GM18868 (cell line): ENCODE results near the gene TCEA2.
A peak's percentile ranks its signal among the peaks of the same experiment; 100 is the strongest.
"Not testable (repeated sequence)": the region's sequence is repeated elsewhere in the genome, so short reads cannot be mapped to it uniquely, and the experiment has no call there.

Experiments used
- ATAC-seq: cut with Tn5 transposase; IDR thresholded peaks from one replicate; pipeline ENCODE4 v1.9.1; 2021; ENCODE audit warnings: mild to moderate bottlenecking, moderate library complexity; ENCODE audit not compliant: unreplicated experiment

TCEA2 gene

GRCh38 chr20:64076061-64076997 lies 13.3 kb downstream of the TCEA2 start:
- no peak for ATAC-seq

DNA sequence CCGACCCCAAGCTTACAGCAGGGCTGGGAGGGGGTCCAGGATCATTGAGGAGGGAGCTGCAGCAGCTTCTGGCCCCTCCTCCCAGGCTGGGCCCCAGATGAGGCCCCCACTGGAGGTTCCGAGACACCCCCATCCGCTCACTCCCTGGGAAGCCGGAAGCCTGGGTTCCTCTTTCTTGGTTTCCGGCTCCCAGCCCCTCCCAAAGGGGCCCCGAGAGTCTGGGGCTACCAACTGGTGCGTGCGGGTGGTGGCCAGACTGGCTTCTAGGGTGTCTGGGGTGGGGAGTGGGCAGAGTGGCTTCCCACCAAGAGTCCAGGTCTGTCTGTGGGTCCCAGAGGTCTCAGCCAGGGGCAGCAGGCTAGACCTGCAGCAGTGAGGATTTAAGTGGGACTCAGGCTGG lies 14.1 kb downstream of the TCEA2 start:
- no peak for ATAC-seq

DNA sequence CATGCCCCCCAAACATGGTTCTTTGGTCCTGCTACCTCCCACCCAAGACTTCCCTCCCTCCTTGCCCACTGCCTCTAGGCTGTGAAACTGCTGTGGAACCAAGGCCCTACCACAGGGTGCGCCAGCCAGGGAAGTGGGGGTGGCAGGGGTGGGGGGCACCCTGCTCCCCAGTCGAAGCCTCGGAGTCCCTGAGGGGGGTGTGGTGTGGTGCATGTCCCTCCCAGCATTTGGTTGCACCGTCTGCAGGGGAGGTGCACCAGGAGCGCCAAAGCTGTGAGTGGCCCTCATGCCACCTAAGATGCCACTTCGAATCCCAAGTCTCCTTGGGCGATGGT lies 14.5 kb downstream of the TCEA2 start:
- no peak for ATAC-seq

DNA sequence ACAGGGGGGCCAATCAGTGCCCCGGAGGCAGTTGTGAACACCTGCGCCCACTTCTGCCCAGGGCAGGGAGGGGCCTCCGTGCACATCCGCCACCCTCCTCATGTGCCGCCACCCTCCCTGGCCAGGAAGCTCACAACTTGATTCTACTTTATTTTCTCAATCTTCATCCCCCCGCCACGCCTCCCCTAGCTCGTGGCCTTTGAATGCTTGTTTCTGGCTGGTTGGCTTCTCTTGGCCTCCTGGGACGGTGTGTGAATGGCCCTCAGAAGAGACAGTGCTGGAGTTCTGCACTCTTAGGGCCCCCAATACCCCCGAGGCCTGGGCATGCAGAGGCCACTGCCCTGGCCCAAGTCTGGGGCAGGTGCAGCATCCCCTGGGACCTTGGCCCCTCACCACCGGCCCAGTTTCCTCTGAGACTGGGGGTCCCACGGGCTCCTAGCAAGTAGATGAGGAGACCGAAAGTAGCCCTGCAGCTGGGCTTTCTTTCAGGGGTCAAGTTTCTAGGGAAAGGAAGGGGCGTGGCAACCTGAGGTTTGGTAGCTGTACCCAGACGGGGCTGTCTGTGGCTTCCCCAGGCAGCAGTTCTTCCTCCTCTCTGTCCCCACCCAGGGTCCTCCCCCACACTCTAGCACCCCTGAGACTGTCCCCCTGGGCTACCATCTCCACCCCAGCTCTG lies 15.0 kb downstream of the TCEA2 start:
- ATAC-seq, result no peak

- no peak for ATAC-seq
These were observed 15.9 kb downstream of the TCEA2 start for GRCh38 chr20:64078934-64079272.

- peak; percentile 39 for ATAC-seq
These were observed 16.4 kb downstream of the TCEA2 start, which contains the start of gene RGS19 for GRCh38 chr20:64079273-64080012. TSS of gene RGS19 (minus strand) at chr20:64079518. CDS start at chr20:64076886, 2,632 bp downstream.

GRCh38 chr20:64080013-64080812 lies 17.2 kb downstream of the TCEA2 start, which contains the start of gene OPRL1:
TSS of gene OPRL1 (plus strand) at chr20:64080082. CDS start at chr20:64092721, 12,639 bp downstream.
- peak; percentile 4 for ATAC-seq

DNA sequence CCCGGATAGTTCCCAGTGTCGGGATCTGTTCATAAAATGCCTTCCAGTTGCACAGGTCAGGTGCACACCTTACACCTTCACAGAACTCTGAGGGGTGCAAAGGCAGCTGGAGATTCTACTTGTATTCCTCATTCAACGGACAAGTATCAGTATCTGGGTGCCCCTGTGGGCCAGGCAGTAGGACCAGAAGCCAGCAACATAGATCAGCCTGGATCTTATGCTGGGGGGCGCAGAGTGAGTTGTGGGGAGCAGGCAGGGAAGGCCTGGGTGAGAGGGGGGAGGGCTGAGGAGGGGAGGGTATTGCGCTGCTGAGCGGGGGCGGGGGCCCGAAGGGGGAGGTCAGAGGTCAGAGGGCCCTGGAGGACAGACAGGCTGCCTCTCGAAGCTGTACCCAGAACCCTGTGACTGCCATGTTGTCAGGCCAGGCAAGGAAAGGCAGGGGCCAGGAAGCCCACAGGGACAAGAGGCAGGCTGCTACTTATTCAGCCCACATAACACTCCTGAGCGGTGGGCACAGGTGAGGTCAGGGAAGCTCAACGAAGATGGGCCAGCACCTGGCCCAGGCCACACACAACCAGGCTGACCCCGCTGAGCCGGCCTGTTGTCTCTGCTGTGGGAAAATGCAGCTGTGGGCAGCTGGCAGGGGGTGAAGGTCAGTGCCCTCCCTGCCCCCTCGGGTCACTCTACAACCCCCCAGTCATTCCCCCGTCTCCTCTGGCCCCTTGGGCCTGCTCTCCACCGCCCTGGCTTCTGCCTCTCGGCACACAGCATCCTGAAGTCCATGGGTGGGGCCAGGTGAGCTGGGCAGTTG lies 18.0 kb downstream of the TCEA2 start:
- ATAC-seq, result no peak

- ATAC-seq, result no peak
These were observed 18.6 kb downstream of the TCEA2 start for GRCh38 chr20:64081624-64081964.

GRCh38 chr20:64082126-64082731 lies 19.2 kb downstream of the TCEA2 start:
- no peak for ATAC-seq

DNA sequence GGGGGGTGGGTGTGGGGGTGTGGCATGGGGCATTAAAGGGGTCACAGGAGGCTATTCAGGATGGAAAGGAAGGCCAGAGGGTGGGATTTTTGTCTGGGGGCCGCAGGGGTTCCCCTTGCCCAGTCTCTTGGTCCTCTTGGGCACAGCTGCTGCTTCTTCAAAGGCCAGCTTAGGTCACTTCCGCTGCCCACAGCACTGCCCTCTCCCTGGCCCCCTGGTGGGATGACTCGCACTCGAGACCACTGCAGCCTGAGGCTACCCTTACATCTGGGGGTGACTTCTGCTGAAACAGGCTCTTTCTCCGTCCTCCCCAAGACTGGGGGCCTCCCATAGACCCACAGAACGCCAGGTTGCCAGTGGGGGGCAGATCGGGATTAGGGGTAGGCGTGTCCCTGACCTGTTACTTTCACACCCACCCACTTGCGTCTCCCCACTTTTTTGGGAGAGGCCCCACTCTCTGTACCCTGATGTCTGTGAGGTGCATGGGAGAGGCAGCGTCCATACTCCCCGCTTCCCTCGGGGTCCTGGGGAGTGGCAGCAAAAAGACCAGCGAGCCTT lies 19.9 kb downstream of the TCEA2 start:
- no peak for ATAC-seq

- no peak for ATAC-seq
These were observed 20.4 kb downstream of the TCEA2 start for GRCh38 chr20:64083378-64083803.

- no peak for ATAC-seq
These were observed 21.0 kb downstream of the TCEA2 start, which contains the start of gene LKAAEAR1 for GRCh38 chr20:64083804-64084684. TSS of gene LKAAEAR1 (minus strand) at chr20:64084398. CDS start at chr20:64084219, 179 bp downstream.

- ATAC-seq, result no peak
These were observed 21.7 kb downstream of the TCEA2 start for GRCh38 chr20:64084685-64085152.

DNA sequence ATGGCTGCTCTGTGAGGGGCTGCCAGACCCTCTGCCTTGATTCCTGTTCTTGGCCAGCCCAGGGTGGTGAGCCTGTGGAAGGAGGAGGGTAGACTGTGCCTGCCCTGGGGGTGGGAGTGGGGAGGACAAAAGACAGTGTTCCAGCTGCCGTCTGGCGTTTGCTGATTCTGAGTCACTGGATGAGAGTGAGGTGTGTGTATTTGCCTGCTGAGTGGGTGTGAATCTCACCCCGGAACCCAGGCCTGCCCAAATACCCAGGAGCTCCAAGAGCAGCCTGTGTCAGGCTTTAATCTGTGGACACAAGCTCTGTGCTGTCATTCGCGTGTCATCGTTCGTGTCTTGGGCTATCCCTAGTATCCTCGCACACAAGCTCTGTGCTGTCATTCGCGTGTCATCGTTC lies 23.8 kb downstream of the TCEA2 start:
- no peak for ATAC-seq

DNA sequence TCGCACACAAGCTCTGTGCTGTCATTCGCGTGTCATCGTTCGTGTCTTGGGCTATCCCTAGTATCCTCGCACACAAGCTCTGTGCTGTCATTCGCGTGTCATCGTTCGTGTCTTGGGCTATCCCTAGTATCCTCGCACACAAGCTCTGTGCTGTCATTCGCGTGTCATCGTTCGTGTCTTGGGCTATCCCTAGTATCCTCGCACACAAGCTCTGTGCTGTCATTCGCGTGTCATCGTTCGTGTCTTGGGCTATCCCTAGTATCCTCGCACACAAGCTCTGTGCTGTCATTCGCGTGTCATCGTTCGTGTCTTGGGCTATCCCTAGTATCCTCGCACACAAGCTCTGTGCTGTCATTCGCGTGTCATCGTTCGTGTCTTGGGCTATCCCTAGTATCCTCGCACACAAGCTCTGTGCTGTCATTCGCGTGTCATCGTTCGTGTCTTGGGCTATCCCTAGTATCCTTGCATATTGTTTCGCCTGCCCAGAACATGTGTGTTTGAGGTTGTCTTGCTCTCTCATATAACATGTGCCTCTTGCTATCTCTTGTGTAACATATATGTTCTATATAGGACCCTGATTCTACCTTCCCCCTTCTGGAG lies 24.3 kb downstream of the TCEA2 start:
- ATAC-seq, result not testable (repeated sequence)

- not testable (repeated sequence) for ATAC-seq
These were observed 25.6 kb downstream of the TCEA2 start for GRCh38 chr20:64088586-64088985.
